MM.1S (cell line): ENCODE results near the gene LLGL1.

Experiments
- EZH2 ChIP-seq: fragments of 300-600 bp; sonication (generic); optimal IDR thresholded peaks from 2 replicates; pipeline ENCODE3; 2017; ENCODE audit warnings: low read depth, mild to moderate bottlenecking, antibody characterized with exemption, low read length, mixed read lengths
- EZH2phosphoT487 ChIP-seq: fragments of 300-600 bp; sonication (generic); IDR thresholded peaks from 2 replicates; pipeline ENCODE4 v1.6.1; 2018; ENCODE audit warnings: antibody characterized with exemption, low read length
- TF ChIP-seq, protein P1 (sequence below): fragments of 300-600 bp; sonication (generic); IDR thresholded peaks from 2 replicates; pipeline ENCODE4 v1.5.1; 2016; ENCODE audit warnings: antibody characterized with exemption, low read length, mixed read lengths

DNA sequence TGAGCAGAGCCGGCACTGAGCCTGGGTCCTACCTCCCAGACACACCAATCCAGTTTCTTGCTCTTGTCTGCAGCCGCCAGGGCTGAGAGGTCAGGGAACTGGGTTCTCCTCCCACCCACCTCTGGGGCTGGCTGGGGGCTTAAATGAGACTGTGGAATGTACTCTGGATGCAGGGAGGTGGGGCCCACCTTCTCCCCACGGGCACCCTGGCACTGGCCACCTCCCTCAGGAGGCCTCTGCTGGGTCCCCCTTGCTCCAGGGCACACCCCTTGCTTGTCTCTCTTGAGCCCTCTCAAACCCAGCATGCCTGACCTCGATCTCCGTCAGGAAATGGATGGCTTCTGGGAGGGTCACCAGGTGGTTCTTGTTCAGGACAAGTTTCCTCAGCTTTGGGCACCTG, 26.7 kb downstream of the LLGL1 start:
- TF ChIP-seq, protein P1, sequence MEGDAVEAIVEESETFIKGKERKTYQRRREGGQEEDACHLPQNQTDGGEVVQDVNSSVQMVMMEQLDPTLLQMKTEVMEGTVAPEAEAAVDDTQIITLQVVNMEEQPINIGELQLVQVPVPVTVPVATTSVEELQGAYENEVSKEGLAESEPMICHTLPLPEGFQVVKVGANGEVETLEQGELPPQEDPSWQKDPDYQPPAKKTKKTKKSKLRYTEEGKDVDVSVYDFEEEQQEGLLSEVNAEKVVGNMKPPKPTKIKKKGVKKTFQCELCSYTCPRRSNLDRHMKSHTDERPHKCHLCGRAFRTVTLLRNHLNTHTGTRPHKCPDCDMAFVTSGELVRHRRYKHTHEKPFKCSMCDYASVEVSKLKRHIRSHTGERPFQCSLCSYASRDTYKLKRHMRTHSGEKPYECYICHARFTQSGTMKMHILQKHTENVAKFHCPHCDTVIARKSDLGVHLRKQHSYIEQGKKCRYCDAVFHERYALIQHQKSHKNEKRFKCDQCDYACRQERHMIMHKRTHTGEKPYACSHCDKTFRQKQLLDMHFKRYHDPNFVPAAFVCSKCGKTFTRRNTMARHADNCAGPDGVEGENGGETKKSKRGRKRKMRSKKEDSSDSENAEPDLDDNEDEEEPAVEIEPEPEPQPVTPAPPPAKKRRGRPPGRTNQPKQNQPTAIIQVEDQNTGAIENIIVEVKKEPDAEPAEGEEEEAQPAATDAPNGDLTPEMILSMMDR, result no peak
- TF ChIP-seq EZH2, result no peak
- no peak for TF ChIP-seq EZH2phosphoT487
